ENCODE measurements around the gene CTXND1. TPM values are rescaled to one million over a fixed set of nuclear protein-coding genes. Genes with fewer than 3 reads are reported as not detected.

CTXND1 gene
- total RNA-seq, result not detected in 2 replicates

GRCh38 chr15:80252121-80252518, at the start of gene CTXND1:
TSS of gene CTXND1 (minus strand) at chr15:80252213. CDS start at chr15:80201949, 50,264 bp downstream.

GRCh38 chr15:80152896-80153876, 98.8 kb downstream of the CTXND1 start, which contains the start of gene FAH:
TSS of gene FAH (plus strand) at chr15:80152999. CDS start at chr15:80153055, 56 bp downstream.

Other genes starting within 250 kb of the CTXND1 start
- 109 and 150 TPM in 2 replicates for gene ZFAND6, start 192.5 kb downstream of the CTXND1 start, total RNA-seq
- 14.9 and 22.6 TPM in 2 replicates for gene FAH, start 99.2 kb downstream of the CTXND1 start, total RNA-seq
- gene ARNT2, start 152.2 kb upstream of the CTXND1 start, total RNA-seq, result 4.6 and 7.6 TPM in 2 replicates

Data from regular cardiac myocyte (primary cell).